Stimulated activated CD4-positive, alpha-beta T cell treated with anti-CD3 and anti-CD28 coated beads, Interleukin-4, amount 100 ng/mL, for 48 hours (primary cell): ENCODE data around the gene GNG7.
"Not testable (repeated sequence)": the region's sequence is repeated elsewhere in the genome, so short reads cannot be mapped to it uniquely, and the experiment has no call there.

Source experiments
- DNase-seq, 2 donors: peaks; one replicate each; pipeline ENCODE4 v3.0.0-alpha.2; 2020; ENCODE audit warnings: low read depth in 2 of 2

GNG7 gene

GRCh38 chr19:2675892-2676291 is 26.6 kb downstream of the GNG7 start:
- DNase-seq = no peak

- DNase-seq = no peak
Measured at GRCh38 chr19:2670217-2670616, 32.3 kb downstream of the GNG7 start.

GRCh38 chr19:2668175-2668763 is 34.2 kb downstream of the GNG7 start:
- DNase-seq = no peak

GRCh38 chr19:2667349-2667748 is 35.1 kb downstream of the GNG7 start:
- DNase-seq = not testable (repeated sequence)

- DNase-seq = no peak
Measured at GRCh38 chr19:2666344-2666994, 36.0 kb downstream of the GNG7 start.

GRCh38 chr19:2665103-2665502 is 37.4 kb downstream of the GNG7 start:
- DNase-seq = no peak

GRCh38 chr19:2663920-2664571 is 38.4 kb downstream of the GNG7 start:
- DNase-seq = no peak

GRCh38 chr19:2661615-2662014 is 40.9 kb downstream of the GNG7 start:
- DNase-seq = peak; percentile 16 to 29

- DNase-seq = no peak
Measured at GRCh38 chr19:2659856-2660432, 42.5 kb downstream of the GNG7 start.

- no peak for DNase-seq
Measured at GRCh38 chr19:2656533-2656932, 46.0 kb downstream of the GNG7 start.

- DNase-seq = no peak
Measured at GRCh38 chr19:2653710-2654707, 48.5 kb downstream of the GNG7 start.

GRCh38 chr19:2653218-2653617 is 49.3 kb downstream of the GNG7 start:
- no peak for DNase-seq

- no peak for DNase-seq
Measured at GRCh38 chr19:2652504-2653099, 49.9 kb downstream of the GNG7 start.

GRCh38 chr19:2651002-2651733 is 51.3 kb downstream of the GNG7 start:
- not testable (repeated sequence) for DNase-seq

- no peak for DNase-seq
Measured at GRCh38 chr19:2650515-2650914, 52.0 kb downstream of the GNG7 start.

GRCh38 chr19:2648528-2648937 is 54.0 kb downstream of the GNG7 start:
- DNase-seq = peak; percentile 65 to 69

- DNase-seq = no peak
Measured at GRCh38 chr19:2648099-2648498, 54.4 kb downstream of the GNG7 start.

- no peak for DNase-seq
Measured at GRCh38 chr19:2646866-2647535, 55.5 kb downstream of the GNG7 start.

GRCh38 chr19:2645826-2646225 is 56.7 kb downstream of the GNG7 start:
- no peak for DNase-seq
